Superior temporal gyrus (tissue), 1 donor: Measurements from ENCODE around the gene SLC39A3.

Experiments
- DNase-seq: peaks from one replicate; pipeline ENCODE4 v3.0.0-alpha.2; 2016; ENCODE audit errors: extremely low spot score

The SLC39A3 gene

GRCh38 chr19:2768365-2769132 lies 28.7 kb upstream of the SLC39A3 start:
- no peak for DNase-seq

GRCh38 chr19:2767688-2768087 lies 27.9 kb upstream of the SLC39A3 start:
- DNase-seq: no peak

DNA sequence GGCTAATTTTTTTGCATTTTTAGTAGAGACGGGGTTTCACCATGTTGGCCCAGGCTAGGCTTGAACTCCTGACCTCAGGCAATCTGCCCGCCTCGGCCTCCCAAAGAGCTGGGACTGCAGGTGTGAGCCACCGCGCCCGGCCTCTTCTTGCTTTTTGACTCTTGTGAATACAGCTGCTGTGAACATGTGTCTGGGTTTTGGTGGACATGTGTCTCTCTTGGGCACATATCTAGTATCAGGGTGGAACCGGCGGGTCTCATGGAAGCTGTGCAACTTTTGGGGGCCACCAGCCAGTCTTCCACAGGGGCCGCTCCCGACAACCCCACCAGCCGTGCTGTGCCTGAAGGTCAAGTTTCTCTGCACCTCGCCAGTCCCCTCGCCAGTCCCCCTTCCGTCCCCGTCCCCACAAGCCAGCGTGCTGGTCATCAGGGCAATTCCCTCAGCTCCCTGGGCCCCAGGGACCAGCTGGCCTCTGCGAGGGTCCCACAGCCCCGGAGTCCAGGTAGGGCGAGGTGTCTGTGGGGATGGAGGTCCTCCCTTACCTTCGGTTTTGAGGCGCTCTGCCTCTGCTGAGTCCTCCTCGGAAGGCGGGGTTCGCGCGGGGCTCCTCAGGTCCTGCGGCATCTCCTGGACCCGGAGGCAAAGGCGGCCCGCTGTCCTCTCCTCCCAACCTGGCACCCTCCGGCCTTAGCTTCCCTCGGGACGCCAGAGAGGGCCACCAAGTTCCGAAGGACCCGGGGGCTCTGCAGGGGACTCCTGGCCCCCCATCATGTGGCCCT lies 27.0 kb upstream of the SLC39A3 start:
- DNase-seq: no peak

- no peak for DNase-seq
Observed at GRCh38 chr19:2765376-2765775, 25.6 kb upstream of the SLC39A3 start.

GRCh38 chr19:2764945-2765344 lies 25.1 kb upstream of the SLC39A3 start:
- no peak for DNase-seq

DNA sequence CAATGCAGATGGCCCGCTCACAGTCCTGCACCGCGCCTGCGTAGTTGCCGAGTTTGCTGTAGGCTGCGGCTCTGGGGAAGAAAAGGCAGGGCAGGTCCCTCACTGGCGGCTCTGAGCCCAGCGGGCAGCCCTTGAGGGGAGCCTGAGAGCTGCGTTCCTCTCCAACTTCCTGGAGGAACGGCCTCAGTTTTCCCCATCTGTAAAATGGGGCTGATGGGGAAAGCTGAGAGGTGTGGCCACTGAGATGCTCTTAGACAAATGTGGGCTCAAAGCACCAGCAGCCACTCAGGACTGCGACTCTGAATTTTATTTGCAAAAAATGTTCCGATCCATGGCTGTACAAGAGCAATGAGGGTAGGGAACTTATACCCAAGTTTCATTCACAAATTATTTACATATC lies 23.9 kb upstream of the SLC39A3 start:
- DNase-seq: no peak

GRCh38 chr19:2762783-2763496 lies 23.1 kb upstream of the SLC39A3 start:
- no peak for DNase-seq

GRCh38 chr19:2761876-2762782 lies 22.3 kb upstream of the SLC39A3 start:
- DNase-seq: no peak

GRCh38 chr19:2761309-2761677 lies 21.5 kb upstream of the SLC39A3 start:
- no peak for DNase-seq

DNA sequence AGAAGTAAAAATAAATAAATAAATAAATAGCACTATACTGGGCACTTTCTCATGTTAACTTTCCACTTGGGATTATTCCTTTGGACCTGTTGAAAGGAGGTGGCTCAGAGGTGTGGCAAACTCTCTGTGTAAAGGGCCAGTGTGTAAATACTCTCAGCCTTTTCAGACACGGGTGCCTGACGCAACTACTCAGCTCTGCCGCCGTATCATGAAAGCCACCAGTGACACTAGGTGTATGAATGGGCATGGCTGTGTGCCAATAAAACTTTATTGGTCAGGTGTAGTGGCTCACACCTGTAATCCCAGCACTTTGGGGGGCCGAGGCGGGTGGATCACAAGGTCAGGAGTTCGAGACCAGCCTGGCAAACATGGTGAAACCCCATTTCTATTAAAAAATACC lies 20.1 kb upstream of the SLC39A3 start:
- no peak for DNase-seq

DNA sequence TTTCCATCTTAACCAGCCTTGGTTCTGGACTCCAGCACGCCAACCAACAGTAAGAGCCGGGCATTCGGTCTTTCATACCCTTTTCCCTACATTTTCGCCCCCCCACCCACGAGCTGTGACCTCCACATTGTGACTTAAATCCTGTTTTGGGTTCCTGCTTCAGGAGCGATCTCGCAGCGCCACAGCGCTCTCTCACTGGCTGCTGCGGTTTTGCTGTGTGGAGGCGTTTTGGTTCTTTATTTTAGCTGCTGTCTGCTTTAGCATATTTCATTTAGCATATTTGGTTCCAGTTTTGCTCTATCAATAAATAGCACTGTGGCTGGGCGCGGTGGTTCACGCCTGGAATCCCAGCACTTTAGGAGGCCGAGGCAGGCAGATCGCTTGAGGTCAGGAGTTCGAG lies 19.5 kb upstream of the SLC39A3 start:
- no peak for DNase-seq

DNA sequence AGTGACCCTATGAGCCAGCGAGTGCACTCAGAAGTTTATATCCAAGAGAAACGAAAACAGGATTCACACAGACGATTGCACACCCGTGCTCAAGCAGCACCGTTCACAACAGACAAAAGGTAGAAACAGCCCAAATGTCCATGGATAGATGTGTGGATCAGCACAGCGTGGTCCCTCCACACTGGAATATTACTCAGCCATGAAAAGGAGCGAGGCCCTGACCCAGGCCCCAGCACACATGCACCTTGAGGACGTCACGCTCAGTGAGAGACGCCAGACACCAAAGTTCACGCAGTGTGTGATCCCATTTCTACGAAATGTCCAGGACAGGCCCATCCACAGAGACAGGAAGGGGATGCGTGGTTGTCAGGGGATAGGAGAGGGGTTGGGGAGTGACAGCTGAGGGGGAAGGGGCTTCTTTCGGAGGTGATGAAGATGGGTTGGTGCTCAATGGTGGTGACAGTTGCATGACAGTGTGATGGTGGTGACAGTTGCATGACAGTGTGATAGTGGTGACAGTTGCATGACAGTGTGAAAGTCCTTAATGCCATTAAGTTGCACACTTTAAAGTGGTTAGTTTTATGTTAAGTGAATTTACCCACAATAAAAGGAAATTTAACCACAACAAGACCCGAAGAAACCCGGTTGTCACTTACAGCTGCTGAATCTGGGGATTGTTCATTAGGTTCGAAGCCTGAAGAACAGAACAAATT lies 18.9 kb upstream of the SLC39A3 start:
- no peak for DNase-seq

DNA sequence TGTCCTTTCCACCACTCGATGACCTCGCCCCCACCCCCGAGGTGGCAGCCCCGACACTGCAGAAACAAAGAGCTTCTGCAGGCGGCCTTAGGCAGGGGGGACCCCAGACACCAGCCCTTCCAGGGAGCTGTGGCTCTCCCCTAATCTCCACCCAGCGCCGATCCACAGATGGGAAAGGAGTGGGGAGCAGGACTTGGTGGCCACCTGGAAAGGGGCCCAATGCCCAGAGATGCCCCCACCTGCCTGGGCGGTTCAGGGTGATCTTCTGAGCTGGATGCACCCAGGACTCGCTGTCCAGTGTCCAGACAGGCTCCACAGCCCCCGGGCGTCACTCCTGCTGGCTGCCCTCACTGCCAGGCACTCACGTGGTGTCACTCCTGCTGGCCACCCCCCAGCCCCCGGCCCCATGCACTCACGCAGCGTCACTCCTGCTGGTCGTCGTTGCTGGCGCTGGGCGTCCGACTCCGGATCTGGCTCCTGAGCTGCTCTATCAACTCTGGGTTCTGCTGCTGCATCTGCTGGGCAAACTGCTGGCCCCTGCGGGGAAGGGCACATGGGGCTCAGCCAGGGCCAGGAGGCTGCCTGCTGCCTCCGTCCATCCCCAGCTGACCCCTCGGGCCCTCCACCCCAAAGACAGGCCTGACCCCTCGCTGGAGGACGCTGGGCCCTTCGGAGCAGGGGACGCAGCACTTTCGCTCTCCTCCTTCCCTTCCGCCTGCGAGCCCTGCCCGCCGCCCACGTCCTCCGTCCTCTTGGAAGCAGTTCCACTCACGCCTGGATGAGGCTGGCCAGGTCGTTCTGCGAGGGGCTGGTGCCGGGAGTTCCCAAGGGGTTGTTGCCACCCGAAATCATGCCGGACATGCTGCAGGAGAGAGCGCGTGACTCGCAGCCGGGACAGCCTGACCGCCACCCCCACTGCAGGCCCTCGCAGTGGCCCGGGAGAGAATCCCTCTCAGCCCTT lies 17.4 kb upstream of the SLC39A3 start:
- DNase-seq: no peak

GRCh38 chr19:2756477-2756876 lies 16.7 kb upstream of the SLC39A3 start:
- DNase-seq: no peak

- no peak for DNase-seq
Observed at GRCh38 chr19:2755811-2756210, 16.0 kb upstream of the SLC39A3 start.

DNA sequence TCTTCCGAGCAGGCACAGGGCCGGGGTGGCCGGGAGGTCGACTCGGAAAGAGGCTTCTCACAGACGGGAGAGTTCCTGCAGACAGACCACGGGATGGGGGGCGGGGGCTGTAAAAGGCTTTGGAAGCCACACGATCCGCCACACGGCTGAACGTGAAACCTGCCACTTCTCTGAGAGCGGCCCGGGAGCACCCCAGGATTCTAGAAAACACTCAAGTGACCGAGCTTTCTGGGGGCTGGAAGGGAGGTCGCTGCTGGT lies 15.6 kb upstream of the SLC39A3 start:
- no peak for DNase-seq

- DNase-seq: no peak
Observed at GRCh38 chr19:2754659-2755447, 15.0 kb upstream of the SLC39A3 start.

- DNase-seq: no peak
Observed at GRCh38 chr19:2751438-2751830, 11.6 kb upstream of the SLC39A3 start.

GRCh38 chr19:2750808-2751437 lies 11.1 kb upstream of the SLC39A3 start:
- DNase-seq: no peak
